Measurements from ENCODE around the gene MYH7B. TPM values are rescaled to one million over a fixed set of nuclear protein-coding genes. Genes with fewer than 3 reads are reported as not detected.

MYH7B gene
- total RNA-seq, 4 donors from 2014 or later: 0.19 to 0.56 (median 0.40) TPM

GRCh38 chr20:34964486-34964885 lies 8.8 kb downstream of the MYH7B start:
- no peak for ATAC-seq (ENCODE audit: low FRiP score)
- TF ChIP-seq CTCF (IDR thresholded peaks at IDR 0.05): no peak

GRCh38 chr20:34965051-34965450 lies 9.4 kb downstream of the MYH7B start:
- TF ChIP-seq CTCF (IDR thresholded peaks at IDR 0.05): no peak
- no peak for DNase-seq (ENCODE audit: low spot score)
- ATAC-seq (ENCODE audit: low FRiP score): no peak

More at GRCh38 chr20:34964486-34964885, 8.8 kb downstream of the MYH7B start:
- DNase-seq (ENCODE audit: low spot score): no peak

- TF ChIP-seq CTCF (IDR thresholded peaks at IDR 0.05): no peak
- ATAC-seq (ENCODE audit: low FRiP score): no peak
- no peak for DNase-seq (ENCODE audit: low spot score)
Observed at GRCh38 chr20:34967421-34967820, 11.8 kb downstream of the MYH7B start.

GRCh38 chr20:34968042-34968775 lies 12.5 kb downstream of the MYH7B start:
- no peak for ATAC-seq (ENCODE audit: low FRiP score)

GRCh38 chr20:34970193-34970840 lies 14.6 kb downstream of the MYH7B start:
- ATAC-seq (ENCODE audit: low FRiP score): no peak
- no peak for TF ChIP-seq CTCF (IDR thresholded peaks at IDR 0.05)
- DNase-seq (ENCODE audit: low spot score): no peak

More at GRCh38 chr20:34968042-34968775, 12.5 kb downstream of the MYH7B start:
- TF ChIP-seq CTCF (IDR thresholded peaks at IDR 0.05): no peak
- DNase-seq (ENCODE audit: low spot score): no peak

- ATAC-seq (ENCODE audit: low FRiP score) (no peak), DNase-seq (ENCODE audit: low spot score) (no peak)
- no peak for TF ChIP-seq CTCF (IDR thresholded peaks at IDR 0.05)
Observed at GRCh38 chr20:34970846-34971560, 15.3 kb downstream of the MYH7B start.
